Omental fat pad (tissue), 4 donors: Measurements from ENCODE around the gene ITGB6. TPM values are rescaled to one million over a fixed set of nuclear protein-coding genes. Genes with fewer than 3 reads are reported as not detected.

Source experiments
- ATAC-seq: fragments of 150-250 bp; one replicate; pipeline ENCODE4 v1.9.1; 2016; ENCODE audit warnings: mild to moderate bottlenecking, moderate library complexity; ENCODE audit not compliant: low FRiP score
- DNase-seq: peaks from one replicate; pipeline ENCODE4 v3.0.0-alpha.2; 2019; ENCODE audit warnings: low spot score
- CTCF ChIP-seq, 3 donors: fragments of 450-650 bp; IDR thresholded peaks; one replicate each; pipeline ENCODE4 v1.5.1; 2016 to 2017; ENCODE audit warnings: antibody characterized with exemption in 3 of 3, mild to moderate bottlenecking in 3 of 3, moderate library complexity in 2 of 3
- total RNA-seq, 4 donors: library from RNA; depleted of rRNA; stranded (reverse); fragments of >200 nt; gene quantifications; one replicate each; pipeline ENCODE4 v1.1.0, GENCODE V29; 2016

Gene ITGB6
- total RNA-seq, 4 donors from 2014 or later = not detected

- TF ChIP-seq CTCF (IDR thresholded peaks at IDR 0.05) = no peak
- ATAC-seq (no peak), DNase-seq (no peak)
Measured at GRCh38 chr2:160140471-160140870, 59.6 kb downstream of the ITGB6 start.

DNA sequence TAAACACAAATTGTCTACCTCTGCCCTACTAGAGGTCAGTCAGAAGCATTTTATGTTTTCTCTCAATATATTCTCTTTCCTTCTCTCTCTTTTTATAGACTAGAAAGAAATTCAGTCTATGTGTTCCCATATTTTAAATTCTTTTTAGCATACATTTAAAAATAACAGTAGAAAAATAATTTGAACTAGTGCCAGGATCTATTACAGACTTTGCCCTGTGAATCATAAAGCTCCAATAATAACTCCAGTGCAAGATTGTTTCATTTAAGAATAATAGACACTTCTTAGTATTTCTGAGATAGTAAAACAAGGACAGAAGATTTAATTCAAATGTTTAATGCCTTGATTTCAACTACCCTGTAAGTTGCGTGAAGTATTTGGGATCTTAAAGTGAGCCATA is 60.1 kb downstream of the ITGB6 start:
- no peak for TF ChIP-seq CTCF (IDR thresholded peaks at IDR 0.05)
- ATAC-seq = no peak
- no peak for DNase-seq

DNA sequence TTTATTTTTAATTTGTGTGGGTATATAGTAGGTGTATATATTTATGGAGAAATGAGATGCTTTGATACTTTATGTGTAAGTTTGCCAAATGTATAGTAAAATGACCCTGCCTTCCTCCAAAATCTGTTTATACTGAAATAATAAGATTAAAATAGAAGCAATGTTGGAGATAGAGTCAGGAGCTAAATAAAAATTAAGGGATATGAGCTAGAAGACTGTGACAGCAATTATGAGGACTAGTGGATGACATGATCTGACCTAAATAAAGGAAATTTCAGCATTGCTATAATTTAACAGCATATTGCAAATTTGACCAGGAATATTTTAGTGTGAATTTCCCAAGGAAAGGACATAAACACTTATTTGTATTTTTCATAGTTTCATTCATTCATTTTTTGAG is 60.7 kb downstream of the ITGB6 start:
- no peak for TF ChIP-seq CTCF (IDR thresholded peaks at IDR 0.05)
- DNase-seq (no peak), ATAC-seq (no peak)

DNA sequence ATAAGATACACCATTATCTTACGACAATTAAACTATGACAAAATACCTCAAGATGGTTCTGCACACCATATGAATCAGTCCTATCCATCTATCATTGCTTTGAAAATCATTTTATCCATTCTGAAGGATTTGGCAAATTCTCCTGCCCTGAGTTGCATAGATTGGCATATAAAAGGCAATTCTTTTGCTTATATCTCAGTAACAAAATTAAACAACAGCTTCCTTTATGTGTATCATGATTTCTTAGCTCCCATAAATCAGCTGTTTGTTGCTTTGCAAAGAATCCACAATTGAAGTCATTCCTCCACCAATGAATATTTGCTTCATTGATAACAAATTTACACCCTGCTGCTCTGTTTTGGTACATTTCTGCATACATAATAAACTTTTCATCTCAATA is 61.7 kb downstream of the ITGB6 start:
- no peak for TF ChIP-seq CTCF (IDR thresholded peaks at IDR 0.05)
- DNase-seq = no peak
- ATAC-seq = no peak

DNA sequence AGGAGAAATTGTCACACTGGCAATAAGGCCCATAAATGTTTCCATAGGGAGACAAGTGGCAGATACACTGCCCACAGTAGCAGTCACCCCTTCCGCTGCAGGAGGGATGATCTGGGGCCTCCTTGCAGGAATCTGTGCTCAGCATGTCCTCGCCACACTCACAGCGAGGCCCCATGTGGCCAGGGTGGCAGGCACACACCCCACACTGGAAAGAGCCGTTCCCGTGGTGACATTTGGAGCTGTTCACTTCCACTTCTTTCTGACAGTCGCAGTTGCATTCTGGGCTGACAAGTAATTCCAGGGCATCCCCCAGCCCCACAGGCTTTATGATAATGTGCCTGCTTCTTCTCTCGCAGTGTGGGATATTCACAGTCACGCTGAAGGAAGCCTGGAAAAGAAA is 62.6 kb downstream of the ITGB6 start:
- DNase-seq (no peak), ATAC-seq (no peak)

GRCh38 chr2:160132761-160133160 is 67.3 kb downstream of the ITGB6 start:
- no peak for ATAC-seq
- no peak for TF ChIP-seq CTCF (IDR thresholded peaks at IDR 0.05)
- no peak for DNase-seq

More for the DNA sequence above, 62.6 kb downstream of the ITGB6 start:
- TF ChIP-seq CTCF (IDR thresholded peaks at IDR 0.05) = no peak

DNA sequence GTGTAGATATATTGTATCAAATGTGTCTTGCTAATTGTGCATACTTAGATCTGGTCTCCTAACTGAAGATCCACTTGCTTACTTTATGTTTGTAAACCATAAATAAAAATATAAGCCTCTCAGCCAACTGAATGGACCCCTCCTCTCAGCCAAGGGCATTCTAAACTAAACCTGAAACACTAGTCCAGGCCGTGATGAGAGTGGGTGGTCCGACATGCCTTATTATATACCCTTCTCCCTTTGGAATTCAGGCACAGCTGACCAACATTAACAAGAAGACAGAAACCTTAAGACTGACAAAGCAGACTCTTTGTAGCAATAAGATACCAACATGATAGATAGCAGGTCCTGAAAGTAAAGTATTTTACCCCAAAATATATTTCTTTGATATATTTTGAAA is 73.3 kb downstream of the ITGB6 start:
- no peak for TF ChIP-seq CTCF (IDR thresholded peaks at IDR 0.05)
- no peak for DNase-seq
- ATAC-seq = no peak
